Upper lobe of left lung (tissue), 4 donors: Measurements from ENCODE around the gene BARX2.

Experiments used
- CTCF ChIP-seq, 6 experiments: fragments of 450-650 bp in 4 of 6; fragments of 200-600 bp in 2 of 6; sonication (generic) in 2 of 6; IDR thresholded peaks; one replicate each; pipeline ENCODE4 v1.5.1; 2016 to 2019; ENCODE audit warnings: antibody characterized with exemption in 6 of 6
- EP300 ChIP-seq, 4 donors: sonication (generic); formaldehyde crosslinking; IDR thresholded peaks; one replicate each; pipeline ENCODE4 v1.5.1; 2017; ENCODE audit warnings: antibody characterized with exemption in 4 of 4, control low read depth in 2 of 4
- POLR2A ChIP-seq, 4 donors: fragments of 450-650 bp; IDR thresholded peaks; one replicate each; pipeline ENCODE4 v1.5.1; 2016 to 2017; ENCODE audit warnings: antibody characterized with exemption in 4 of 4, mild to moderate bottlenecking in 2 of 4
- POLR2AphosphoS5 ChIP-seq, 2 donors: sonication (generic); formaldehyde crosslinking; IDR thresholded peaks; one replicate each; pipeline ENCODE4 v1.5.1; 2017; ENCODE audit warnings: antibody characterized with exemption in 2 of 2

GRCh38 chr11:129442171-129442570 lies 66.5 kb downstream of the BARX2 start:
- TF ChIP-seq EP300 (IDR thresholded peaks at IDR 0.05), result no peak
- no peak for TF ChIP-seq CTCF (IDR thresholded peaks at IDR 0.05)
- no peak for TF ChIP-seq POLR2AphosphoS5 (IDR thresholded peaks at IDR 0.05)
- TF ChIP-seq POLR2A (IDR thresholded peaks at IDR 0.05), result no peak
